Measurements from ENCODE around the gene RAD51B.

DNA sequence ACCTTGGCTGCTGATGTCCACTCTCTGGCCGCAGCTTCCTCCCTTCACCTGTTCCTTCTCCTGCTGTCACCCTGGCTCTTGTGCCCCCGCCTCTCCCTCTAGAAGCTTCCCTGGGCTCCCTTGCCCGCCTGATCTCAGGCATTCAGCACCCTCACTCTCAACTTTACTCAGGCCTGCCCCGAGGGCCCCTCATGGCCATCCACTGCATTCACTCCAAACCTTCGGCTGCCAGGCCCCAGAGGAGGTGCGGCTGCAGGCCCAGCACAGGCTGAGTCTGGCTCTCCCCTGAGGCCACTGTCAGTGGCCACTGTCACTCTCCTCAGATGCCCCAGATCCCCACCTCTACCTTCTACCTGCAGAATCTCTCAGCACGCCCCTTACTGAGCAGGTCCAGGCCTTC lies 789.4 kb downstream of the RAD51B start:
- TF ChIP-seq, protein P1, sequence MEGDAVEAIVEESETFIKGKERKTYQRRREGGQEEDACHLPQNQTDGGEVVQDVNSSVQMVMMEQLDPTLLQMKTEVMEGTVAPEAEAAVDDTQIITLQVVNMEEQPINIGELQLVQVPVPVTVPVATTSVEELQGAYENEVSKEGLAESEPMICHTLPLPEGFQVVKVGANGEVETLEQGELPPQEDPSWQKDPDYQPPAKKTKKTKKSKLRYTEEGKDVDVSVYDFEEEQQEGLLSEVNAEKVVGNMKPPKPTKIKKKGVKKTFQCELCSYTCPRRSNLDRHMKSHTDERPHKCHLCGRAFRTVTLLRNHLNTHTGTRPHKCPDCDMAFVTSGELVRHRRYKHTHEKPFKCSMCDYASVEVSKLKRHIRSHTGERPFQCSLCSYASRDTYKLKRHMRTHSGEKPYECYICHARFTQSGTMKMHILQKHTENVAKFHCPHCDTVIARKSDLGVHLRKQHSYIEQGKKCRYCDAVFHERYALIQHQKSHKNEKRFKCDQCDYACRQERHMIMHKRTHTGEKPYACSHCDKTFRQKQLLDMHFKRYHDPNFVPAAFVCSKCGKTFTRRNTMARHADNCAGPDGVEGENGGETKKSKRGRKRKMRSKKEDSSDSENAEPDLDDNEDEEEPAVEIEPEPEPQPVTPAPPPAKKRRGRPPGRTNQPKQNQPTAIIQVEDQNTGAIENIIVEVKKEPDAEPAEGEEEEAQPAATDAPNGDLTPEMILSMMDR (optimal IDR thresholded peaks at IDR 0.05 in 1 of 3, IDR thresholded peaks at IDR 0.05 in 1 of 3, conservative IDR thresholded peaks at IDR 0.05 in 1 of 3; ENCODE audit: extremely low read depth in 1 of 3, insufficient read depth in 2 of 3, low read length in 3 of 3) = no peak
- TF ChIP-seq EZH2 (IDR thresholded peaks at IDR 0.05; ENCODE audit: low read length) = no peak

Measured in keratinocyte (primary cell).